IPS-20b (cell line): Measurements from ENCODE around the gene ADCYAP1R1.

Experiments used
- H3K27ac ChIP-seq: one replicate; pipeline ENCODE4 v1.5.1; 2013; ENCODE audit warnings: low read length
- H3K27me3 ChIP-seq: 2 replicates; pipeline ENCODE4 v1.6.1; 2013; ENCODE audit warnings: mild to moderate bottlenecking, low read length, inconsistent platforms; ENCODE audit not compliant: insufficient read depth
- H3K36me3 ChIP-seq: 2 replicates; pipeline ENCODE4 v1.6.1; 2013; ENCODE audit warnings: low read depth, mild to moderate bottlenecking, inconsistent platforms, low read length, moderate library complexity; ENCODE audit not compliant: insufficient read depth
- H3K4me1 ChIP-seq: 2 replicates; pipeline ENCODE4 v1.6.1; 2013; ENCODE audit warnings: mild to moderate bottlenecking, control low read depth, inconsistent platforms, low read length, moderate library complexity; ENCODE audit not compliant: insufficient read depth
- H3K4me3 ChIP-seq: 2 replicates; pipeline ENCODE4 v1.5.1; 2013; ENCODE audit warnings: mild to moderate bottlenecking, low read length, inconsistent platforms
- H3K9ac ChIP-seq: 2 replicates; pipeline ENCODE4 v1.6.1; 2013; ENCODE audit warnings: low read depth, mild to moderate bottlenecking, inconsistent platforms, low read length, moderate library complexity
- H3K9me3 ChIP-seq: 2 replicates; pipeline ENCODE4 v1.6.1; 2013; ENCODE audit warnings: mild to moderate bottlenecking, low read depth, low read length, inconsistent platforms; ENCODE audit not compliant: insufficient read depth

ADCYAP1R1 gene

DNA sequence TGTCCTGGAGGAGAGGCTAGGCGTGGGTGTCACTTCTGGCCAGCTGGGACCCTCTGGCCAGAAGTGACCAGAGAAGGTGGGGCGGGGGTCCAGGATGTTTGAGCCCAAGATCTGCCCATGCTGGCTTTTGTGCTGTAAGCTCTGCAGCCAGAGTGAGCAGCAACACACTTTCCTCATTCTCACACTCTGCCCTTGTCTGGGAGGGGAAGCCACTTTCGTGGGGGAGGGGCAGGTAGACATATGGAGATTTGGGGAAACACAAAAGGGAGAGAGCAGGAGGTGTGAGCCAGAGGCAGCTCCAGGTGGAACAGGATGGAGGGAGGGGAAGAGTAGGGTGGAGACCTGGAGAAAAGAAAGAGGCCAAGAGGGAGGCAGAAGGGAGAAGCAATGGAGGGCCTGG lies 31.5 kb upstream of the ADCYAP1R1 start:
- no peak overlapping the region for H3K27ac ChIP-seq
- no peaks in the 10 kb centered on the region for H3K36me3 ChIP-seq
- no peaks in the 10 kb centered on the region; the same call in 1 of the 2 replicates for H3K27me3 ChIP-seq
- H3K9me3 ChIP-seq = no peaks in the 10 kb centered on the region
- peaks cover 16% of the 10 kb centered on the region; the same call in 1 of the 2 replicates for H3K4me1 ChIP-seq
- H3K4me3 ChIP-seq = no peak overlapping the region
- no peak overlapping the region for H3K9ac ChIP-seq

DNA sequence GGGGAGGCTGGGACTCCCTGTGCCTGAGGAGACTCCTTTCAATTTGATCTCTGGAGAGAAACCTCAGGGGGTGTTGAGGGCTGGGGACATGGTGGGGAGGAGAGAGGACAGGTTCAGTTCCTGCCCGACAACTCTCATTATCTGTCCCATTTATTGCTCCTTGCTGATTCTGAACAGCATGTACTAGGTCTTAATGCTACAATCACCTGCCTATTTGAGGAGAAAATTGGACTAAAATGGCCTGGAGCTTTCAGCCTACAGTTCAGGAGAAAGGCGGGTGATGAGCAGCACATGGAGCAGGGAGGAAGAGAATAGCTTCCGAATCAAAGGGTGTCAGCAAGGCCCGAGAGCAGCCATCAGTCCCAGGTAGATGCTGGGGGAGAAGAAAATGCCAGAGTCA lies 30.0 kb upstream of the ADCYAP1R1 start:
- Histone ChIP-seq H3K4me1 (peaks cover 18% of the 10 kb centered on the region; the same call in 1 of the 2 replicates), H3K36me3 (no peaks in the 10 kb centered on the region), H3K27me3 (no peaks in the 10 kb centered on the region; the same call in 1 of the 2 replicates), H3K9me3 (no peaks in the 10 kb centered on the region), H3K27ac (no peak overlapping the region), H3K9ac (no peak overlapping the region), H3K4me3 (no peak overlapping the region)

DNA sequence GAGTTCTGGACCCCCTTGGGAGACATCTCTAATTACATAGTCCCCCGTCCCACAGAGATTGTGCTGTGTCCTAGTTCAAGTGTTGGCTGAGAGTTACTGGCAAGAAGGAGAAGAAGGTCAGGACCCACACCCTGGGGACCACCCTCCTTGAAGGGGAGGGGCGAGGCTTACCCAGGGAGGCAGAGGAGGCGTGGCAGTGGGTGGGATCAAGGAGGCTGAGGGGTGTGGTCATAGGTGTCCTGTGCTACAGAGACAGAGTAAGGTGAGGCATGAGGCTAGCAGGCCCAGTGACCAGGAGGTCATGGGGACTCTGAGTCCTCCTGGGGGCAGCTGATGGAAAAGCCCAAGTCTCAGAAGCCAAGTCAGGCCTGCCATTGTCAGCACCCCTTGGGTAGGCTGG lies 29.4 kb upstream of the ADCYAP1R1 start:
- Histone ChIP-seq H3K27me3 (no peaks in the 10 kb centered on the region; the same call in 1 of the 2 replicates), H3K36me3 (no peaks in the 10 kb centered on the region), H3K9me3 (no peaks in the 10 kb centered on the region), H3K4me3 (no peak overlapping the region), H3K27ac (no peak overlapping the region), H3K9ac (no peak overlapping the region), H3K4me1 (peaks cover 20% of the 10 kb centered on the region; the same call in 1 of the 2 replicates)

DNA sequence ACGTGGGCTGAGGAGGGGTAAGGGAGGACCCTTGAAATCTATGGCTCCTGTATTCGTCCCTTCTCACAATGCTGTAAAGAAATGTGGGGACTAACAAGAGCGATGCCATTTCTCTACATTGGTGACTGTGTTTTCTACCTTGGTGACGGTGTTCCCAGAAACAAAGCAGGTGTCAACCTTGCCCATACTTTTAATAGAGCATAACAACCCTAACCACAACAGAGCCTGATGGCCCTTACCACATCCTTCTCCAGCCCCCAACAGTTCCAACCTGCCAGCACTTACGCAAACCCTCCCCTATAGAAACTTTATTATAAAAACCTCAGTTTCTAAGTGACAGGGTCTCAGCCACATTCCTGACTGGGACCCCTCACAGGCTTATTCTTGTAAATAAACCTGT lies 28.2 kb upstream of the ADCYAP1R1 start:
- H3K27ac ChIP-seq = no peak overlapping the region
- no peaks in the 10 kb centered on the region for H3K36me3 ChIP-seq
- no peaks in the 10 kb centered on the region; the same call in 1 of the 2 replicates for H3K27me3 ChIP-seq
- peaks cover 20% of the 10 kb centered on the region; the same call in 1 of the 2 replicates for H3K4me1 ChIP-seq
- H3K4me3 ChIP-seq = no peak overlapping the region
- no peak overlapping the region for H3K9ac ChIP-seq
- H3K9me3 ChIP-seq = no peaks in the 10 kb centered on the region

DNA sequence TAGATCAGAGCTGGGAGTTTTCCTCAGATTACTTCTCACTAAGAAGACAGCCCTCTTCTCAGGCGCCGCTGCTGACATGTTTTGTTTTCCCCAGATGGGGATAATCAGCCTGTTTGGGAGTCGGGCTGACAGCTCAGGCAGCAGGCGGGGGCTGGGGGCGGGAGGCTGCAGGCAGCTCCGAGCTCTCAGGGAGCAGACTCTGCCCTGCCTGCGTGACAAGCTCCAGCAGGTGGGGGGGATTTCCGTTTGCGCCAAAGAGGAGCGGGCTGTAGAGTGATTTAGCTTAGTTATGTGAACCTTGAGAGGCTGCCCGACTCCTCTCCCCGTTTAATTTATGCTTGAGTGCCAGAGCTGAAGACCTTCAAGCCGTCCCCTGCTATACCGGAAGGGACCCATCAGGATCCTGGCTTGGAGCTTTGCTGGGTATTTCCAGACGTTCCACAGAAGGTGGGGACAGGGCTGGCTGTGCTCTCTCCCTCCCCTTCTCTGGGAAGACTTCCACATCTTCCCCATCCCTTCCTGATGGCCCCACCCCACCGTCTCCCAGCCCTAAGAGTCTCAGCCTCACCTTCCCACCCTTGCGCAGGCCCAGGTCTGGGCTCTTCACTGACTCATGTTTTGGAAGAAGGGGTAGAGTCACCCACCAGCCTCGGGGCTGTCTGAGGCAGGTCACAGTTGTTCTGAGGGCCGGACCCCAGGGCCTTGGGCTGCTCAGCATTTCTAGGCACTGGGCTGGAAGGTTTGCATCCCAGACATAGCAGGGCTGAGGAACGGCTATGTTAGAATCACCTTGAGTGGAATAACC lies 24.7 kb upstream of the ADCYAP1R1 start:
- H3K36me3 ChIP-seq = no peaks in the 10 kb centered on the region
- peaks cover 8% of the 10 kb centered on the region; the same call in 1 of the 2 replicates for H3K4me1 ChIP-seq
- no peak overlapping the region for H3K4me3 ChIP-seq
- no peaks in the 10 kb centered on the region; the same call in 1 of the 2 replicates for H3K27me3 ChIP-seq
- H3K9ac ChIP-seq = no peak overlapping the region
- no peak overlapping the region for H3K27ac ChIP-seq
- H3K9me3 ChIP-seq = no peaks in the 10 kb centered on the region

DNA sequence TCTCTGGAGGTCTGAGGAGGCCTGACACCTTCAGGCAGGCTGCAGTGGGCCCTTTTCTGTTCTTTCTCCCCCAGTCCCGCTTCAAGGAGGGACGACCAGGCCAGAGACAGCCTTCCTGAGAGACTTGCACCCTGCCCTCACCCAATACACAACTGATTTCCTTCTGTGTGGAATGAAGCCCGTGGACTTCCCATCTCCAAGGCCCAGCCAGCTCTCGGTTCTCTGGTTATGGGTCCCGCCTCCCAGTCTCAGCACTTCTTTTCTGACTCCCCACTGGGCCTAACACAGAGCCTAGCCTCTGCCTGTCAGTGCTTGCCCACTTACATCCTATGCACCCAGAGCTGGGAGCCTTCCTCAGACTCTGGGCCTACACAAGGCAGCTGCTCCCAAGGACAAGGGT lies 24.1 kb upstream of the ADCYAP1R1 start:
- H3K27ac ChIP-seq = no peak overlapping the region
- no peak overlapping the region for H3K4me3 ChIP-seq
- H3K4me1 ChIP-seq = peaks cover 8% of the 10 kb centered on the region; the same call in 1 of the 2 replicates
- H3K9ac ChIP-seq = no peak overlapping the region
- no peaks in the 10 kb centered on the region for H3K36me3 ChIP-seq
- no peaks in the 10 kb centered on the region for H3K9me3 ChIP-seq
- no peaks in the 10 kb centered on the region; the same call in 1 of the 2 replicates for H3K27me3 ChIP-seq

DNA sequence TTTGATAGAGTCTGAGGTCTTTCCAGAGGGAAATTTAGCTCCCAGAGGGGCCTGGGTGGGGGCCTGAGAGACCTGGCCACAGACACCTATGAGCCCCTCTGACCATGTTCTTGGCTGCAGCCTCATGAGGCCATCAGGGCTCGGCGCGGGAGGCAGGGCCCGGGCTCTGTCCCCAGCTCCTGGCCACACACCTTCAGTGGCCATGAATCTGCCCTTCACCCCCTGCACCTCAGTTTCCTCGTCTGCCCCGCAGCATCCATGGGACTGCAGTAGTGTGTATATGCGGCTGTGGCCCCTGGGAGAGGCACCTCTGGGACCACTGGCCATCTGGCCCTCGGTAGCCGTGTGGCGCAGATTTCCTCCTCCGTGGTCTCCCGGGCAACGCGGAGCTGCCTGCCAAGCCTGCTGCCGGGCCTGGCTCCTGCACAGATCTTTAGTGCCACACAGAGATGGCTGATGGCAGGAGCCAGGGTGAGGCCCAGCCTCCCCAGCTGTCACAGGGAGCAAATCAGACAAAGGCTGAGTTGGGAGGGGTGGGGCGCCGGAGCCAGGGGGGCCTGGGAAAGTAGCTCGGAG lies 23.6 kb upstream of the ADCYAP1R1 start:
- Histone ChIP-seq H3K4me1 (peaks cover 8% of the 10 kb centered on the region; the same call in 1 of the 2 replicates), H3K4me3 (no peak overlapping the region), H3K27ac (no peak overlapping the region)

DNA sequence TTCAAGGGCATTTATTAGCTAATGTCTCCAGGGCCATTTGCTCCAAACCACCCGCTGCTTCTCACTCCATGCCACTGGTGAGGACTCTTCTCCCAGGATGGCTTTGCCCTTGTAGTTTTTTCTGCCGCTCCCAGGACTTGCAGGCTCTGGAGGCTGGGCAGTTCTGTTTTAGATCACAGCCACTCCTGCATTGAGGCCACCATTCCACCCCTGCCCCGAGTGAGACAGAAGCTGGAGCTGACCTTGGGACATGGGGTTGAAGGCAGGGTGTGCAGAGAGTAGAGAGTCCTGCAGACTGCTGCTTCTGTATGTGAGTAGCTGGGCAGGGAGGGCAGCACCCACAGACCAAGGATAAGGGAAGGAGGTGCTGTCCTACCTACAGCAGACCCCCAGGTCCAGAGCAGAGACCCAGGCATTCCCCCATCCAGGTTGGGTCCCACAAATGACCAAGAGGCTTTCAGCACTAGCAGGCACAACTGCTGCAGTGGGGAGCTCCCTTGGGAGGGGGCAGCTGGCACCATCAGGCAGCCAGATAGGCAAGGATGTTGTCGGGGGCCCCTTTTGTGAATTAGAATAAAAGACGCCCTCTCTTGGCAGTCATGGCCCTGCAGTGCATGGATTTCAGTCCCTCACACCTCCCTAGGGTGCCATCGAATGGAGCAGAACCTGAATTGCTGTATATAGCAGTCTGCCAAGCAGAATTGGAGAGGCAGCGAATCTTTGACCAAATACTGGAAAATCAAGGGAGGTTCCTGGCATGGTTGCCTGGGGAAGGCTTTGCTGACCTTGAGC lies 22.7 kb upstream of the ADCYAP1R1 start:
- H3K4me1 ChIP-seq = peaks cover 8% of the 10 kb centered on the region; the same call in 1 of the 2 replicates
- H3K36me3 ChIP-seq = no peaks in the 10 kb centered on the region
- no peak overlapping the region for H3K9ac ChIP-seq
- no peak overlapping the region for H3K4me3 ChIP-seq
- no peaks in the 10 kb centered on the region for H3K9me3 ChIP-seq
- no peak overlapping the region for H3K27ac ChIP-seq
- H3K27me3 ChIP-seq = no peaks in the 10 kb centered on the region; the same call in 1 of the 2 replicates

More for the DNA sequence above, 23.6 kb upstream of the ADCYAP1R1 start:
- Histone ChIP-seq H3K27me3 (no peaks in the 10 kb centered on the region; the same call in 1 of the 2 replicates), H3K36me3 (no peaks in the 10 kb centered on the region), H3K9ac (no peak overlapping the region), H3K9me3 (no peaks in the 10 kb centered on the region)

DNA sequence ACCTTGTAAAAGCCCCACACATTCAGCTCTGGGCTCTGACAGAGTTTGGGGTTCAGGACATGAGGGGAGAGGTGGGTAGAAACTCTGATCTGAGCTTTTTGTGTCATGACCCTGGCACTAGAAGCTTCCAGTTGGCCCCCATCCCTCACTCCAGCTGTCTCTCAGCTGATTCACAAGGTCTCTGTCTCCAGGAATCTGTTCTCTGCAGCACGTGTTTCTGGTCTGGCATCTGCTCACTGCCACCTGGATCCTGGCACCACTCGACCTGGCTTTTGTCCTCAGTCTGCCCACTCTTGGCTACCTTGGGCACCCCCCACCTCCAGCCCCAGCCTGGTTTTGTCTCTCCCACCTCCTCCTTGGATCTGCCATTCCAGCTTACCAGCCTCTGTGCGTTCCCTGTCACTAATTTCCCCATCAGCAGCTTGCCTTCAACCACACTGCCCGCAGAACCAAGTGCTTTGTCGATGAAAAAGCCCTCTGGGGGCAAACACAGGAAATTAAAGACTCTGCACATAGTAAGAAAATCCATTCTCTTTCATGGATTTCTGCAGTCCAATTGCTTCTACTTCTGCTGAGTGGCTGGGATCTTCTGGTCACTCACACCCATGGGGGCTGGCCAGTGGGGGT lies 18.3 kb upstream of the ADCYAP1R1 start:
- Histone ChIP-seq H3K27me3 (no peaks in the 10 kb centered on the region; the same call in 1 of the 2 replicates), H3K9me3 (no peaks in the 10 kb centered on the region), H3K4me3 (no peak overlapping the region), H3K36me3 (no peaks in the 10 kb centered on the region), H3K9ac (no peak overlapping the region), H3K27ac (no peak overlapping the region), H3K4me1 (no peaks in the 10 kb centered on the region)

DNA sequence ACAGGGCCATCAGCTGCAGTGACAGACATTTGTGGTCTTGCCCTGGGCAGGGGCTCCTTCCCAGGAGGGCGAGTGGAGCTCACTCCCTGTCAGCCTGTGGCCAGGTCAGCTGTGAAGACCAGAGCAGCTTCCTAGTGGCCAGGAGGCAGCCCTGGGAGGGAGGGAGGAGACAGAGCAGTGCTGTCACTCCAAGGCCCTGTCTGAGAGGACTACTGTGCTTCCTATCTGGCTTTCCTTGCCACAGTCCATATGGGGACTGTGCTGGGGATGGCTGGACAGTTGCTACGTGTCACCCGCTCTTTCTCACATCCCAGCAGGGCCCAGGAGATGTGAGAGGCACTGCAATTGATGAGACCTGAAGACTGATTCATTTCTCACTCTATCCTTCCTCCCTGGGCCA lies 15.2 kb upstream of the ADCYAP1R1 start:
- Histone ChIP-seq H3K4me3 (no peak overlapping the region), H3K36me3 (no peaks in the 10 kb centered on the region), H3K27me3 (peaks cover 11% of the 10 kb centered on the region), H3K9ac (no peak overlapping the region), H3K9me3 (no peaks in the 10 kb centered on the region), H3K4me1 (no peaks in the 10 kb centered on the region), H3K27ac (no peak overlapping the region)

DNA sequence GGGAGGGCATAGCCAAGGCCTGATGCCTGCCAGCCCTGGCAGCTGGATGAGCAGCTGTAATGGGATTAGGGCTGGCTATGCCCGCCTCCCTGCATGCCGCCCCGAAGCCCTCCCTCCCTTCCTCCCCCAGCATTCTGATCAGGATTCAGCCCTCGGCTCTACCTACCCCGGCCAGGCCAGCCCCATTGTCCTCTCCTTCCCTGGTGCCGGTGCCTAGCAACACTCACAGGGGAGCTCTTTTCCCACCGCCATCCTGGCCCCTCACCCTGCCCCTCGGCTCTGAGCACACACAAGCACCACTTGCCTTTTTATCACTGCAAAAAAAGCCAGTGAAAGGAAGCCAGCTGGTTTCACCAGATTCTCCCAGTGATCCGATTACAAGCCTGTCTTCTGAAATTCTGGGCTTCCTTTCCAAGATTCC lies 9.0 kb upstream of the ADCYAP1R1 start:
- Histone ChIP-seq H3K27me3 (peaks cover 11% of the 10 kb centered on the region), H3K36me3 (no peaks in the 10 kb centered on the region), H3K9me3 (no peaks in the 10 kb centered on the region), H3K4me1 (no peaks in the 10 kb centered on the region; the same call in 1 of the 2 replicates), H3K4me3 (peak overlapping the region; percentile 27; the same call in 1 of the 2 replicates), H3K9ac (peak overlapping the region; percentile 35; the same call in 1 of the 2 replicates), H3K27ac (no peak overlapping the region)
